ENCODE measurements around the gene UBXN4. TPM values are rescaled to one million over a fixed set of nuclear protein-coding genes. Genes with fewer than 3 reads are reported as not detected.
"Not testable (repeated sequence)": the region's sequence is repeated elsewhere in the genome, so short reads cannot be mapped to it uniquely, and the experiment has no call there.

Gene UBXN4
- total RNA-seq, 1 experiment from 2014 or later = 65.4 TPM

DNA sequence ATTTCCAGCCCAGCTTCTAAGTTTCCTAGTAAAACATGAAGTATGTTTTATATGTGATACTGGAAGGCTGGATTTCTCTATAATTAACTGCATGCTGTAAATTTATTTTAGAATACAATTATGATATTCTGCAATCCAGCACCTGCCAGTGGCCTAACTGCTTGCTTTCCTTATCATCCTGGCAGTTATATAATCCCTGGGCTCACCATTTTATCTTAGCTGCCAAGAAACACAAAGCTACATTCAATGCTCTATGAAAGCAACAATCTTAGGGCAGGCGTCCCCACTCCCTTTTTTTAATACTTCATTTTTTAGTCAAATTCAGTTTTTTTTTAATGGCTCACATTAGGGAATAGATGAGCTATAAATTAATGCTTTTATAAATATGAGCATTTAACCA is 38.4 kb upstream of the UBXN4 start:
- Histone ChIP-seq H4K5ac (ENCODE audit: insufficient read length, low read depth, low read length) (no peak overlapping the region), H3T11ph (ENCODE audit: low read length) (no peak overlapping the region), H3K18ac (ENCODE audit: insufficient read length, low read depth, low read length) (no peak overlapping the region), H4K20me1 (ENCODE audit: control insufficient read depth, insufficient read depth, insufficient read length) (no peaks in the 10 kb centered on the region), H3K23me2 (ENCODE audit: insufficient read length, low read depth, low read length, poor library complexity, severe bottlenecking) (no peaks in the 10 kb centered on the region), H3K56ac (ENCODE audit: insufficient read length, low read depth, low read length) (no peak overlapping the region), H2BK15ac (ENCODE audit: low read depth, low read length) (no peak overlapping the region), H3K27ac (ENCODE audit: insufficient read length, low read depth, low read length) (no peak overlapping the region), H3K9ac (ENCODE audit: extremely low read depth, insufficient read length, low read length) (no peak overlapping the region), H2BK5ac (ENCODE audit: insufficient read length, low read length) (no peak overlapping the region), H3K14ac (ENCODE audit: insufficient read depth, low read length) (no peak overlapping the region), H3K23ac (ENCODE audit: insufficient read length, low read depth, low read length) (no peak overlapping the region), H3K4me1 (ENCODE audit: insufficient read depth, low read length) (no peaks in the 10 kb centered on the region), H3K27me3 (ENCODE audit: insufficient read depth, low read length) (no peaks in the 10 kb centered on the region), H2BK120ac (ENCODE audit: low read depth, low read length, poor library complexity, severe bottlenecking) (no peak overlapping the region), H3K4ac (ENCODE audit: low read depth, low read length) (no peak overlapping the region), H4K8ac (replicated peaks; ENCODE audit: insufficient read length, low read depth, low read length) (no peak overlapping the region), H3K79me1 (ENCODE audit: insufficient read depth, low read depth, low read length, poor library complexity, severe bottlenecking) (no peaks in the 10 kb centered on the region), H2AFZ (ENCODE audit: low read length) (no peak overlapping the region), H4K91ac (ENCODE audit: insufficient read length, low read depth, low read length) (no peak overlapping the region), H3K79me2 (ENCODE audit: insufficient read depth, low read length) (no peaks in the 10 kb centered on the region), H3K4me2 (ENCODE audit: insufficient read depth, insufficient read length, low read length) (no peak overlapping the region), H2BK20ac (ENCODE audit: low read depth, low read length, poor library complexity, severe bottlenecking) (no peak overlapping the region), H3K9me3 (ENCODE audit: control insufficient read depth, low read depth, low read length) (no peaks in the 10 kb centered on the region), H2BK12ac (ENCODE audit: insufficient read length, low read depth, low read length) (no peak overlapping the region), H2AK5ac (ENCODE audit: insufficient read length, low read length) (no peak overlapping the region)
- DNase-seq = no peak
- Mint-ChIP-seq H3K4me1 (no peaks in the 10 kb centered on the region), H3K9me3 (no peaks in the 10 kb centered on the region), H3K36me3 (ENCODE audit: insufficient read depth in 1 of 3, low read depth in 3 of 3) (peaks cover 5 to 11% (median 9%) of the 10 kb centered on the region in 3 experiments; a peak in 5 of 7 replicates), H3K27me3 (ENCODE audit: low read depth) (no peaks in the 10 kb centered on the region), H3K4me3 (no peak overlapping the region), H3K27ac (no peak overlapping the region)
- TF ChIP-seq CTCF (conservative IDR thresholded peaks at IDR 0.05) = no peak
- no CpG with 5 or more reads among the region's 1 CpG for WGBS (ENCODE audit: extremely low coverage, insufficient read length, low lambda C conversion rate)

GRCh38 chr2:135704075-135704474 is 37.6 kb upstream of the UBXN4 start:
- not testable (repeated sequence) for H3K14ac ChIP-seq (ENCODE audit: insufficient read depth, low read length); H3K27ac Mint-ChIP-seq; H3K4me2 ChIP-seq (ENCODE audit: insufficient read depth, insufficient read length, low read length); H3K4me1 ChIP-seq (ENCODE audit: insufficient read depth, low read length); H3K4me1 Mint-ChIP-seq; H3K27ac ChIP-seq (ENCODE audit: insufficient read length, low read depth, low read length); H4K8ac ChIP-seq (replicated peaks; ENCODE audit: insufficient read length, low read depth, low read length); H2BK20ac ChIP-seq (ENCODE audit: low read depth, low read length, poor library complexity, severe bottlenecking); H3K27me3 Mint-ChIP-seq (ENCODE audit: low read depth); H2BK12ac ChIP-seq (ENCODE audit: insufficient read length, low read depth, low read length); H2AFZ ChIP-seq (ENCODE audit: low read length); H3K27me3 ChIP-seq (ENCODE audit: insufficient read depth, low read length); H3K4me3 Mint-ChIP-seq; H4K5ac ChIP-seq (ENCODE audit: insufficient read length, low read depth, low read length); H3K9ac ChIP-seq (ENCODE audit: extremely low read depth, insufficient read length, low read length); H3K79me2 ChIP-seq (ENCODE audit: insufficient read depth, low read length); H3K4ac ChIP-seq (ENCODE audit: low read depth, low read length); H4K20me1 ChIP-seq (ENCODE audit: control insufficient read depth, insufficient read depth, insufficient read length); H2AK5ac ChIP-seq (ENCODE audit: insufficient read length, low read length); H3K23ac ChIP-seq (ENCODE audit: insufficient read length, low read depth, low read length); H3K56ac ChIP-seq (ENCODE audit: insufficient read length, low read depth, low read length); H3K23me2 ChIP-seq (ENCODE audit: insufficient read length, low read depth, low read length, poor library complexity, severe bottlenecking); H3K79me1 ChIP-seq (ENCODE audit: insufficient read depth, low read depth, low read length, poor library complexity, severe bottlenecking); H3T11ph ChIP-seq (ENCODE audit: low read length); H4K91ac ChIP-seq (ENCODE audit: insufficient read length, low read depth, low read length); H2BK120ac ChIP-seq (ENCODE audit: low read depth, low read length, poor library complexity, severe bottlenecking); H3K9me3 Mint-ChIP-seq; DNase-seq; H3K18ac ChIP-seq (ENCODE audit: insufficient read length, low read depth, low read length); H3K9me3 ChIP-seq (ENCODE audit: control insufficient read depth, low read depth, low read length); H2BK15ac ChIP-seq (ENCODE audit: low read depth, low read length); H2BK5ac ChIP-seq (ENCODE audit: insufficient read length, low read length)
- WGBS (ENCODE audit: extremely low coverage, insufficient read length, low lambda C conversion rate) = no CpG with 5 or more reads among the region's 5 CpGs
- peaks cover 5 to 11% (median 9%) of the 10 kb centered on the region in 3 experiments; a peak in 5 of 7 replicates for H3K36me3 Mint-ChIP-seq (ENCODE audit: insufficient read depth in 1 of 3, low read depth in 3 of 3)

All from H9 (cell line).